PFSK-1 (cell line): ENCODE results near the gene RYK.

Experiments used
- POLR2AphosphoS5 ChIP-seq: IDR thresholded peaks from 2 replicates; pipeline ENCODE4 v1.6.1; 2012; ENCODE audit warnings: low read depth, mild to moderate bottlenecking, control low read depth, low read length, moderate library complexity
- SIN3A ChIP-seq: IDR thresholded peaks from 2 replicates; pipeline ENCODE4 v1.6.1; 2012; ENCODE audit warnings: mild to moderate bottlenecking, low read length, moderate library complexity, borderline replicate concordance; ENCODE audit not compliant: insufficient read depth

DNA sequence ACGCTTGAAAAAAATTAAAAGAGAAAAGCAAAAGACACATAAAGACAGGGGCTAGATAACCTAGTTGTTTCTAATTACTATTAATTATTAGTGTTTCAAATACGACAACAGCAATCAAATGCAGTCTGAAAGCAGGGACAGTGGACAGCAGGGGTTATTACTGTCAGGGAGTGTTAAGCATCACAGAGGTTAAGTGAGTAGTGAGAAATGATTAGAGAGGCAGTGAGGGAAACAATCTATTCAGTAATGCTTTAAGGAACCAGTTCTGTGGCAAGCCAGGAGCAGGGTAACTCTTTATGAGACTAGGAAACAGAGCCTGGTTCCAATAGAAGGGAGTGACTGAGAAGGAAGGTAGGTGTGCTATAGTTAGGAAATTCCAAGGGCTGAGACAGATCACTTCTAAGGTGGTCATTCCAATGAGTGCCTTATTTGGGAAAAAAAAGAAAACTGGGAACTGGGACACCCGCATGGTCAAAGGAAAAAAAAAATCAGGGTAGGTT, 15.0 kb downstream of the RYK start:
- TF ChIP-seq SIN3A: no peak
- TF ChIP-seq POLR2AphosphoS5: no peak
